HG03521 (cell line): ENCODE measurements around the gene DLGAP4.

Source experiments
- ATAC-seq: cut with Tn5 transposase; IDR thresholded peaks from one replicate; pipeline ENCODE4 v1.9.1; 2021; ENCODE audit warnings: mild to moderate bottlenecking, moderate library complexity; ENCODE audit not compliant: unreplicated experiment

Gene DLGAP4

GRCh38 chr20:36305602-36306551 is at the start of gene DLGAP4:
Gene DLGAP4, plus strand, starts transcription at chr20:36306339. Its CDS starts 125,379 bp downstream, at chr20:36431718.
- no peak for ATAC-seq

DNA sequence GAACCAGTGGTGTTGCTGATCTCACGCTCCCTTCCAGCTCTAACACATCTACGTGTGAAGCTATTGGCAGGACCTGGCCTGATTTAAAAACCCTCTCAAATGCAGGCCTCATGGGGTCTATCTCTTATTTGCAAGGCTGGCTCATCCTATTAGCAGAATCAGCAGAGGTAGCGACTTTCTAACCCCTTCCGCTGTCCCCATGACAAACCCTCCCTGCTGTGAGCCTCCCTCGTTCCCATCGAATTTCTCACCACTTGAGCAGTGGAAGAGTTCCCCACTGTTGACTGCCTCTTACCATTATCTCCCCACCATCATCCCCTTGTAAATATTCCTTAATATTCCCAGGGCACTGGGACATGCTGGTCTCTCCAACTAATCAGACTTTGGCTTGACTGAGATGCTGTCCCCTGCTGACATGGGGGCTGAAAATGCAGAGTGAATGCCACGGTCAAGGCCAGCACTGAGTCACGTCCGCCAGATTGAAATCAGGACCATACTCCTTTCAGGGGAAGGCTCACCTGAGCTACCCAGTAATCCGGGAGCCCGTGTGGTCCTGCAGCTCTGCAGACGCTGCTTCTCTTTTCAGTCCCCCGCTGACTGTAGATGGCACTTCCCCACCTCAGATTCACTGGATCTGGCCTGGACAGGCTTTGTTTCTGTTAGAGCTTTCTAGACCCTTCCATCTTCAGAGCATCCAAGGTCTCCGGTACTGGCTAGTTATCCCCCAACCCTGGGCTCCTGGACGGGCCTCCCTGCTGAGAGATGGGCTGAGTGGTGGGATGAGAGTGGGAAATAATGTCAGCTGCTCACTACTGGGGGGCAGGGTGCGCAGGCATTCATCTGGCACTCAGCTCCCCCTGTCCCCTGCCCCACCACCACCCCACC is 46.7 kb upstream of the DLGAP4 start:
- ATAC-seq: no peak

GRCh38 chr20:36260316-36260715 is 45.8 kb upstream of the DLGAP4 start:
- ATAC-seq: no peak

DNA sequence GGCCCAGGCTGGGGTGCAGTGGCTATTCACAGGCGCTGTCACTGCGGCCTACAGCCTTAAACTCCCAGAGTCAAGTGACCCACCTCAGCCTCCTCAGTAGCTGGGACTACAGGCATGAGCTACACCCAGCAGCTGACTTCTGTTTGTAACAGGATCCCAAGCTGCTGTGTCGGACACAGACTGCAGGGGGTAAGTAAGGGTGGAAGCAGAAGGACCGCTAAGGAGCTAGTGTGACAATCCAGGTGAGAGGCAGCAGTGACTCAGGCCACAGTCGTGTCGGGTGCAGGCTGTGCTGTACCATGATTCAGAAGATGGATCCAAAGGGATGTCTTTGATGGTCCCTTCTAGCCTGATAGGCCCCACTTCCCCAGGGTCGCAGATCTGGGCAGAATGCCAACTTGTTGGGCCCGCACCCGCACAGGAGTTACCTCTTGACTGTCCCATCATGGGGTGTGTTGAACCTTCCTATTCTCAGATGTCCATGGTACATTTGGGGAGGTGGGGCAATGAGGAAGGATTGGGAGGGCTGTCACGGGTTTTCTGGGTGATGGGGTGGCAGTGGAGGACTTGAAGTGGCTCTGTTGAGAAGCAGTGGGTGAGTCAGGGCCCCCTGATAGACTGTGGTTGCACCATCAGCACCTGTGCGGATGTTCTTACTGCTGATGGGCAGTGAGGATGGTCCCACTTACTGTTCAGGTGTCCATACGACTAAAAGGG is 44.6 kb upstream of the DLGAP4 start:
- no peak for ATAC-seq

- no peak for ATAC-seq
Observed at GRCh38 chr20:36262440-36262839, 43.7 kb upstream of the DLGAP4 start.

DNA sequence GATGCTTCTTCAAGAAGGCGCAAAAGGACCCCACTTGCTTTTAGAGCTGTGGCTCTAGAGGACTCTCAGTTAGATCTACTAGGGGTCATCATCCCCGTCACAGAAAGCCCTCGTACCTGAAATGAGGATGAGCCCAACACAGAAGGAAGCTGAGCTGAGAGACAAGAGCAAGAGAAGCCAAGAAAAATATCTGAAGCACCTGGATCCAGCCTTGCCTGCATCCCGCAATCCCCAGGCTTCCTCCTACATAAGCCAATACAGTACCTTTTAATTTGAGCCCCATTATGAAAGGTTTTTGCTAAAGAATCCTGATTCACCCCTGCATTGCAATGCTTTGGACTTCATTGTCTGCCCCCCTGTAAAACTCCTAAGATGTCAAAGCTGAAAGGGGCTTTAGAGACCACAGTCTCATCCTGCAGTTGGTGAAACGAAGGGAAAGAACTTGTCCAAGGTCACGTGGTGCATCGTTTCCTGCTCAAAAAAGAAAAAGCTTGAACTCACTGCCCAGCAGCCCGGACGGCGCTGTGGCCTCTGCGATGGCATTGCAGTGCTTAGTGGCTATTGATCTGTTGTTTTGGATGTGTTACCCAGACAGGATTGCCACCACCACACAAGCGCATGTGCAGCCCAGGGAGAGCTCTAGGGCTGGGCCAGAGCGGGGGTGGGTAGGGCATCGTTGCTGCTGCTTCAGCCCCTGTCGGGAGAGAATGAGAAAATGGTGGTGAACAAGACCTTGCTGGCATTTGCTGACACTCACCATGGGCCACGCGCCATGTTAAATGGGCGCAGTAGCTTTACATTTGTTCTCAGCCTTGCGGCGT is 41.5 kb upstream of the DLGAP4 start:
- no peak for ATAC-seq

DNA sequence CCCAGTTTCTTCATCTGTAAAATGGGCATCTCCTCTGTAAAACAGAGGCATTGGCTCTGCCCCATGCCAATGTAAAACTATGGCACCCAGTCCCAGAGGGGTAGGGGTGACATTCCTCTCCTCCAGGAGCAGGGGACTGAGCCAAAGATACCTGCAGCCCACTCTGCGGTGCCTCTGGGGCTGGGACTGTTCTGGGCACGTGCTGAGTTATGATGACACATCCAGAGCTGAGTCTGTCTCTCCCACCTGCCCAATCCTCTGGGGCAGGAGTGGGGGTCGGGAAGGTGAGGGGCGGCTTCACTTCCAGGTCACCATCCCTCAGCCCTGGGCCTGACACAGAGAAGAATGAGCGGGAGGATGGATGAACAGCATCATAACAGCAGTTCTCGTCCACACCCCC is 40.0 kb upstream of the DLGAP4 start:
- ATAC-seq: no peak

DNA sequence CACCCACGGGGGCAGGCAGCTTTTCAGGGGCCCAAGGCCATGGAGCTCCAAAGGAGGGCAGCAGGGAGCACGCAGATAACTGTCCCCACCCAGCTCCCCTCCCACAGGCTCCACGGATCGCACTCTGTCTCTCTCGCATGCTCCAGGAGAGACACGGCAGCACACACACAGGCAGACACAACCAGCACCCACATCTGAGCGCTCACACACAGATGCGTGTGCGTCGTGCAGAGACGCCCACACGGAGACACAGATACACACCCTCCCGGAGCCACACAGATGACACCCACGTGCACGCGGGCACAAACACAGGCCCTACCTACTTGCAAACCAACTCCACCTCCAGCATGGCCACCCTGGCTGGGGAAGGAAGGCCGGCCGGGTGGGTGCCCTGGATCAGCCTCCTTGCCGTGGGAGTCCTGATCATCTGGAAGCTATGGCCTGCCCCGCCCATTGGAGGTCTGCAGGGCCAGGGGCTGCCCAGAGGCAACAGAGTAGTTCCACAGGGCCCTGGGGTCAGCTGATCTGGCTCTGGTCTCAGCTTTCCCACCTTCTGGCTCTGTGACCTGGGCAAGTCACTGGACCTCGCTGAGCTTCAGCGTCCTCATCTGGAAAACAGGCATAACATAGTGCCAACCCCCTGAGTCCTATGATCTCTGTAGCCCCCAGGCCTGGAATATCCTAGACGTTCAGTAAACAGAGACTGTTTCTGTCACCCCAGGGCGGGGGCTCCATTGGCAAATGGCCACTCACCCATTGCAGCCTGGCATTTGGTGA is 38.3 kb upstream of the DLGAP4 start:
- ATAC-seq: no peak

DNA sequence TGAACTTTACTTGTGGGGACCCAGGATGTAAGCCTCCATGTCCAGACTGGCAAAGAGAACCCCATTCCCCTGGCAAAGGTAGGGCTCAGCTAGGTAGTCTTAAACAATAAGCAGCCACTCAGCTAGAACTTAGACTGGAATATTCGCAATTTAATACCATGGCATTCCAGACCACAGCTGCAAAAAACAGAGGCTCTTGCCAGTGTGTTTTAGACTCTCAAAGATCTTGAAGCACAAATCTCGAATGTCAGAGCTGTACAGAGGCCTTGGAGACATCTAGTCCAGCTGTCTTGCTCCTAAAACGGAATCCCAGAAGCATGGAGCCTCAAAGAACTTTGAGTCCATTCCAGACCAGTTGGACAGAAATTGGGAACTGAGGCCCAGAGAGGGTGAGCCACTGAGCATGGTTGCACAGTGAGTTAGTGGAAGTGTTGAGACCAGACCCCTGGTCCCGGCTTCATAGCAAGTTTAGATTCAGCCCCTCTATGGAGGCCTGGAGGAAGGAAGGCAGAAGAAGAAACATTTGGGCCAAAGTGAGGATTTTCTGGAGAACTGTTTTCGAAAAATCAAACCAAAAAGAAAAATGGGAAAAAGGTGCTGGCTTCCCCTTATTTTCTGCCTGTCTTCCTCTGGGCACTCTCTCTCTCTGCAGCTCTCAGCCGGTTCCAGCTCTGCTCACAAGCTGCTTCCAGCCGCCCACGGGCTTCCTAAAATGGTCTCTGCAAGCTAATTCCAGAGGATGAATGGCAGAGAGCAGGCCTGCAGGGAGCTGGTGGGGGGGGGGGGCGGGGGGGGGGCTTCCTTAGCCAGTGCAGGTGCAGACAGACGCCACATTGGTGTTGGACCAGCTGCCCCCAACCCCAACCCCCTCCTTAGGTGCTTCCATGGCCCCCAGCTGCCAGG is 37.4 kb upstream of the DLGAP4 start:
- no peak for ATAC-seq

DNA sequence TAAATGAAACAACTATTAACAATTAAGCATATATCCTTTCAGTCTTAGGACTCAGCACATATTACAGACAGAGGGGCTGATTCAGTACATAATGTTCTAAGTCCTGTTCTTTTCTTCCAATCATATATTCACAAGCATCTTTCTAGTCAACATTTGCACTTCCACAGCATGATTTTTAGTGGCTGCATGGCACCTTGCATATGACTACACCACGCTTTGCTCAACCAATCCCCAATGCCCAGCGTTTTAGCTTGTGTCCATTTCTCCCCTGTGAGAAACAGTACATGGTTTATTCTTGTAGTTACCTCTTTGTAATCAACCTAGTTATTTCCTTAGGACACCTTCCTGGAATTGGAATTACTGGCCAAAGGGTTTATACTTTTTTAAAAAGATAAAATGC is 36.6 kb upstream of the DLGAP4 start:
- ATAC-seq: no peak

GRCh38 chr20:36270744-36271638 is 35.1 kb upstream of the DLGAP4 start:
- no peak for ATAC-seq

DNA sequence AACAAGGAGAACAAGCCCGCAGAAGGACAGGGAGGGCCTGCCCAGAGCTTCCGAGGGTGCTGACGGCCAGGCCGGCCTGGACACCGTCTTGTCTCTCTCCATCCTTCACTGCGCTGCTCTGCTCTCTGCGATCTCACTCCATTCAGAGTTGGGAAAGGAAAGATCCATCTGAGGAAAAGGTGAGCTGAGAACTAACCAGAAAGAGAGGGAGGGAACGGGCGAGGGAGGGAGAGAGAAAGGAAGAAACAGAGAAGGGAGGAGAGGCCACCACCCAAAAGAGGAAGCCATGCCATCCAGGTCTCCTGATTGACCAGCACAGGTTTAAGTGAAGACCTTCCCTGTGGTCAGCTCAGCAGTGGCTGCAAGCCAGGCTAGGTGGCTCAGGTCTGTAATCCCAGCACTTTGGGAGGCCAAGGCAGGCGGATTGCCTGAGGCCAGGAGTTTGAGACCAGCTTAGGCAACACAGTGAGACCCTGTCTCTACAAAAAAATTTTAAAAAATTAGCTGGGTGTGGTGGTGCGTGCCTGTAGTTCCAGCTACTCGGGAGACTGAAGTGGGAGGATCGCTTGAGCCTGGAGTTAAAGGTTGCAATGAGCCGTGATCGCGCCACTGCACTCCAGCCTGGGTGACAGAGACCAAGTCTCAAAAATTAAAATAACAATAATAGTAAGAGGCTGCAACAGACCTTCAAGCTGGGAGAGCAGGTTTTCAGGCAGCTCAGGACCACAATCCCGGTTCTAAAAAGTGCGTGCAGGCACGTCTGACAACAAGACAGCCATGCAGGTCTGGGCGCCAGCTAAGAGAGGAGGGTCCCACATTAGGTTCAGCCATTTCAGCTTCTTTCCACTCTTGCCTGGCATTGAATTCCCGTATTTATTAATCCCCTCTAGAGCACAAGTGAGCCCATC is 34.2 kb upstream of the DLGAP4 start:
- ATAC-seq: no peak

DNA sequence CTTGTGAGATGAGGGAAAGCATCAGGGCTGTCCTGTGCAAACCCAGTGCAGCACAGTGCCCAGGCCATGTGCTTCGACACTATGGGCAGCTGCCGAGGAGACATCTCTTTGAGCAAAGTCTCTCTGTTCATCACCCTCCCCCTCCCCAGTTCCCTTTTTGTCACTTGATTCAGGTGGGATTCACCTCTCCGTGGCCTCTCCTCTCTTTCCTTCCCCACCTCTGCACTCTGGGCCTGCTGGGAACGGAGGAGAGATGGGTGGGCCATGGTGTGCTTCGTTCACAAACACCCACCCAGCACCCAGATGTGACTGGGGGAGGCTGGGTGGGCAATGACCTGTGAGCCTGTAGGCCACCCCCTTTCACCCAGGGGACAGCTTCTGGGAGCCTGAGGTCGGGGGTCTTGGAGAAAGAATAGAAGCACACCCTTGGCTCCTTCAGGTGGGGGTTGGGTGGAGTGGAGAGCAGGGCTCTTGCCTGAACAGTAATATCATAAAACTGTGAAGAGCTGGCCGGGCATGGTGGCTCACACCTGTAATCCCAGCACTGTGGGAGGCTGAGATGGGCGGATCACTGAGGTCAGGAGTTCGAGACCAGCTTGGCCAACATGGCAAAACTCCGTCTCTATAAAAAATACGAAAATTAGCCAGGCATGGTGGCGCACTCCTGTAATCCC is 33.5 kb upstream of the DLGAP4 start:
- no peak for ATAC-seq

DNA sequence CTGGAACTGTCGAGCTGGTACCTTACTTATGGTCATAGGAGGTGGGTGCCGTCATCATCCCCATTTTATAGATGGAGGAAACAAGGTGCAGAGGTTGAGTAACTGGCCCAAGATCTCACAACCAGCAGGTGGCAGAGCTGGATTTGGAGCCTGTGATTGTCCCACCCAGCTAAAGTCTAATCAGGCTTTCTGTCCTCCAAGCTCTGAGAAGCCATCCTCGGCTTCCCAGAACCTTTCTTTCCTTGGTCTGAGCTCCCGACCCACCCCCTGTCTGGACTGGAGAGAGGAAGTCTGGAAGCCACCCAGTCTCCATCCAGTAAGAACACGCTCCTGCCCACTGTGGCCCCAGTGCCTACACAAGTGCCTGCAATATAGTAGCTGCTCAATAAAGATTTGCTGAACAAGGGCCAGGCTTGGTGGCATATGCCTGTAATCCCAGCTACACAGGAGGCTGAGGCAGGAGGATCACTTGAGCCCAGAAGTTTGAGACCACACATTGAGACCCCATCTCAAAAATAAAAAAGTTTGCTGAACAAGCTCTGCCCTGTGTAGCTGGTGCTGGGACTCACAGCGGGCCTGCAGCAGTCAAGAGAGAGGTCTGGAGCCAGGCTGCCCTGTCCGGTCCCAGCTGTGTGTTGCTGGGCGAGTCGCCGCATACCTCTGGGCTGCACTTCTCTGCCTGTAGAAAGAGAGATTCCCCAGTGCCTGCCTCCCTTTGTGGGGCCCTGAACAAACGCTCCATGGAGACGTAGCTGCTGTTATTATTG is 32.5 kb upstream of the DLGAP4 start:
- ATAC-seq: no peak

DNA sequence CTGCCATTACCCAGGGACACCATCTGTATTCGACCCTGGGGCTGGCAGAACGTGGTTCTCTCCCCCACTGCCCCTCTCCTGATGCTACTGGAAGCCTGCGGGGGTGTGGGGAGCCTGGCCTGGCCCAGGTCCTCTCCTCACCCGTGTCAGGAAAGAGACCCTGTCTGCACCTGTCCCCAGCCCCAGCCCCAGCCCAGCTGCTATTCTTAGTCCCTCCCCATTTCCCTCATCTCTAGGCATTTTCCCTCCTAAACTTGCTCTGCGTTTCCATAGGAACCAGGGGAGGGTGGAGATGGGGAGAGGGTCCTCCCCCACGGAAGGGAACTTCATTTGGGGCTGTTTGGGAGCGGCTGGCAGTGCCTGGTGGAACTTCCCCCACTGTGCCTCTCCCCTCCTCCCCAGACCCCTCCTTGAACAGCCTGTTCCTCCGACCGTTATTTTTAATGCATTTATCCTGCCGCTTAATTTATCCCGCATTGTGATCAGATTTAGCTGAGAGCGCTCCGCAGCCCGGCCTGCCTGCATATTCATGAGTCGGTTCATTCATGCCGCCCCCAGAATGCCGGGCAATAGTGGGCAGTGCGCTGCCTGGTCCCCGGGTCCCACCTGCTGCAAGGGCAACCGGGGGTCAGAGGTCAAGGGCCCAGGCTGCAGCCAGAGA is 31.8 kb upstream of the DLGAP4 start:
- ATAC-seq: no peak
